Right lobe of liver (tissue), 6 donors: ENCODE results near the gene LDB2. TPM values are rescaled to one million over a fixed set of nuclear protein-coding genes. Genes with fewer than 3 reads are reported as not detected.

ENCODE experiments used
- ATAC-seq, 4 donors: fragments of 200-7000 bp; cut with Tn5 transposase; one replicate each; pipeline ENCODE4 v1.9.1; 2020; ENCODE audit warnings: mild to moderate bottlenecking in 4 of 4, moderate library complexity in 4 of 4
- DNase-seq, 3 donors: peaks; one replicate each; pipeline ENCODE4 v3.0.0-alpha.2; 2020
- H3K27ac ChIP-seq, 3 donors: fragments of 200-600 bp; one replicate each; pipeline ENCODE4 v1.8.0; 2022
- H3K27me3 ChIP-seq, 2 donors: fragments of 200-600 bp; one replicate each; pipeline ENCODE4 v1.8.0; 2022
- H3K36me3 ChIP-seq, 4 donors: fragments of 200-600 bp; sonication (generic) in 1 of 4; one replicate each; pipeline versions ENCODE4 v1.5.1 to v1.8.0; 2017 to 2022; ENCODE audit warnings: control low read depth in 1 of 4
- H3K4me1 ChIP-seq, 4 donors: fragments of 200-600 bp; sonication (generic) in 1 of 4; one replicate each; pipeline versions ENCODE4 v1.5.1 to v1.8.0; 2017 to 2022; ENCODE audit warnings: control low read depth in 1 of 4
- H3K4me3 ChIP-seq, 3 donors: fragments of 200-600 bp; one replicate each; pipeline ENCODE4 v1.8.0; 2022
- H3K9me3 ChIP-seq, 4 donors: fragments of 200-600 bp; sonication (generic) in 1 of 4; one replicate each; pipeline versions ENCODE4 v1.5.1 to v1.8.0; 2017 to 2022; ENCODE audit warnings: control low read depth in 1 of 4
- POLR2A ChIP-seq: fragments of 450-650 bp; IDR thresholded peaks from one replicate; pipeline ENCODE4 v1.6.1; 2017; ENCODE audit warnings: antibody characterized with exemption, mild to moderate bottlenecking
- WGBS: methylation state at CpG from one replicate; pipeline ENCODE4 v1.1.6; 2018; ENCODE audit warnings: low coverage, low lambda C conversion rate; ENCODE audit not compliant: insufficient coverage; ENCODE audit errors: missing lambda C conversion rate; 5-methylcytosine and 5-hydroxymethylcytosine counted together
- intact Hi-C, 2 donors: fragments of 100-400 bp; cut with DNase I; formaldehyde crosslinking; loops; one replicate each; pipeline versions ENCODE4 v1.11.2 to v1.14.1; 2022
- total RNA-seq, 6 experiments: library from RNA; depleted of rRNA in 2 of 6; stranded (reverse); fragments of >200 nt in 2 of 6; fragmentation: NEBNext Ultra II Directional in 3 of 6; extraction: Animal tissue kit (Norgen Biotek cat#: 25700) in 3 of 6; gene quantifications; one replicate each; pipeline versions ENCODE4 v1.1.0 to v1.2.4, GENCODE V29; 2016 to 2023
- TF ChIP-seq, protein P1 (sequence below), 4 donors: fragments of 200-600 bp in 3 of 4; fragments of 450-650 bp in 1 of 4; IDR thresholded peaks; one replicate each; pipeline versions ENCODE4 v1.5.1 to v1.8.0; 2016 to 2022; ENCODE audit warnings: antibody characterized with exemption in 4 of 4, mild to moderate bottlenecking in 2 of 4
- donor health status: DM: no; HTN: yes; CAD: no.
- donor health status: DM: no; HTN: no; CAD: no.
- donor health status: DM: no; HTN: no; CAD: no.
- donor health status: DM: no; HTN: yes; CAD: no.
- donor health status: DM: no; HTN: yes; CAD: no.

Gene LDB2
- total RNA-seq, 6 experiments from 2014 or later, result 11.4 to 26.6 (median 17.3) TPM

- no peaks in the 10 kb centered on the region for H3K4me1 ChIP-seq
- H3K27ac ChIP-seq, result no peak overlapping the region
- H3K36me3 ChIP-seq, result no peaks in the 10 kb centered on the region
- no peaks in the 10 kb centered on the region for H3K27me3 ChIP-seq
- peak in 1 of 4 donors; percentile 17 for ATAC-seq
- H3K9me3 ChIP-seq, result no peaks in the 10 kb centered on the region
- WGBS, result 40% methylated on average over 2 of the region's 2 CpGs
- DNase-seq, result no peak
- H3K4me3 ChIP-seq, result no peak overlapping the region
- intact Hi-C loops, result no loop called here
- TF ChIP-seq, protein P1, sequence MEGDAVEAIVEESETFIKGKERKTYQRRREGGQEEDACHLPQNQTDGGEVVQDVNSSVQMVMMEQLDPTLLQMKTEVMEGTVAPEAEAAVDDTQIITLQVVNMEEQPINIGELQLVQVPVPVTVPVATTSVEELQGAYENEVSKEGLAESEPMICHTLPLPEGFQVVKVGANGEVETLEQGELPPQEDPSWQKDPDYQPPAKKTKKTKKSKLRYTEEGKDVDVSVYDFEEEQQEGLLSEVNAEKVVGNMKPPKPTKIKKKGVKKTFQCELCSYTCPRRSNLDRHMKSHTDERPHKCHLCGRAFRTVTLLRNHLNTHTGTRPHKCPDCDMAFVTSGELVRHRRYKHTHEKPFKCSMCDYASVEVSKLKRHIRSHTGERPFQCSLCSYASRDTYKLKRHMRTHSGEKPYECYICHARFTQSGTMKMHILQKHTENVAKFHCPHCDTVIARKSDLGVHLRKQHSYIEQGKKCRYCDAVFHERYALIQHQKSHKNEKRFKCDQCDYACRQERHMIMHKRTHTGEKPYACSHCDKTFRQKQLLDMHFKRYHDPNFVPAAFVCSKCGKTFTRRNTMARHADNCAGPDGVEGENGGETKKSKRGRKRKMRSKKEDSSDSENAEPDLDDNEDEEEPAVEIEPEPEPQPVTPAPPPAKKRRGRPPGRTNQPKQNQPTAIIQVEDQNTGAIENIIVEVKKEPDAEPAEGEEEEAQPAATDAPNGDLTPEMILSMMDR (IDR thresholded peaks at IDR 0.05), result no peak
- TF ChIP-seq POLR2A, result no peak
Observed at GRCh38 chr4:16704489-16704888, 194.0 kb downstream of the LDB2 start.

GRCh38 chr4:16695896-16696295 is 202.5 kb downstream of the LDB2 start:
- Histone ChIP-seq H3K36me3 (no peaks in the 10 kb centered on the region), H3K9me3 (no peaks in the 10 kb centered on the region), H3K27ac (no peak overlapping the region), H3K4me1 (no peaks in the 10 kb centered on the region), H3K27me3 (no peaks in the 10 kb centered on the region), H3K4me3 (no peak overlapping the region)
- WGBS, result 67% methylated on average over 1 of the region's 1 CpG
- TF ChIP-seq, protein P1 (IDR thresholded peaks at IDR 0.05), result no peak
- no peak for TF ChIP-seq POLR2A
- ATAC-seq (no peak), DNase-seq (no peak)
- intact Hi-C loops, result no loop called here

DNA sequence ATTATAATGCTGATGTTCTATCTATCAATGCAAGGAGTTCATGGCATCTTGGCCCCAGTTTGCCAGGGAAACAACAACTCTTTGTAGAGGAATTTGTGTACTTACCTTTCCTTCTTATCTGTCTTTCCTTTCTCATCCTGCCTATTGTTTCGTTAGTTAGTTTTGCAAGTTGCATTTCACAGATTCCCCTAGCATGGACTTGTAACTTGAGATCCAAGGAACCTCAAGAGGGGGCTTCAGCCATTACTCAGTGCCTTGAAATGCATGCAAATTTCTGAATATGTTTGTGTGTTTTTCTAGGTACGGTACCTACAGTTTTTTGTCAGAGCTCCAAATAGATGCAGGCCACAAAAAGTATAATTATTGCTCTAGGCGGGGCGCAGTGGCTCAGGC is 203.6 kb downstream of the LDB2 start:
- intact Hi-C loops, result no loop called here
- Histone ChIP-seq H3K9me3 (no peaks in the 10 kb centered on the region), H3K4me1 (no peaks in the 10 kb centered on the region), H3K27ac (no peak overlapping the region), H3K4me3 (no peak overlapping the region), H3K27me3 (no peaks in the 10 kb centered on the region), H3K36me3 (no peaks in the 10 kb centered on the region)
- TF ChIP-seq, protein P1 (IDR thresholded peaks at IDR 0.05), result no peak
- TF ChIP-seq POLR2A, result no peak
- no peak for DNase-seq
- WGBS, result 71% methylated on average over 4 of the region's 4 CpGs
- ATAC-seq, result no peak

DNA sequence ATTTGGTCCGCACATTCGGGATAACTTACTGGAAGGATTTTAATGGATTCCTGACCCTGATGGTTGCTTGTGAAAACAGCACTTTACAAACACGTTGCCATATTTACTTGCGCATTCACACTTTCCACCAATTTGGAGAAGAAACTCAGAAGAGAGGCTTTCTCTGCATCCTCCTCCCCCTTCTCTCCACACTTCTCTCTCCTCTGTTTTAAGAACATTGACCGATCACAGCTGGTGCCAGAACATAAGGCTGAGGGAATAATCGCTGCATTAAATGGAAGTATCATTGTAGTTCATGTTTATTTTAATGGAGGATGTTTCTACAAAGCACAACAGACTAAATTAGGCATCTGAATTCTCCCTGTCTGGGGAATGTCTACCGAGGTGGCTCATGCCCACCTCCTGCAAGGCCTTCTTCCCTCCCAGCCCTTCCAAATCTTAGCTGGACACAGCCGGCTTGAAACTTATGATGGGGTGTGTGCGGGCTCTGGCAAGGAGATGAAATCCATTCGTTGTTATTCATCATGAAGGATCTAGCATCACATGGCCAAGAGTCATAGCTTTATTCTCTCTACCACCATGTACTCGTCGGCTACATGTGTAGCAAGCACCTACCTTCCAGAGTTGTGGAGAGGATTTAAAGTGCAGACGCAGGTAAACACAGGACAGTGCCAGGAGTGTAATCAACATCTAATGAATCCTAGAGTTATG is 204.1 kb downstream of the LDB2 start:
- Histone ChIP-seq H3K36me3 (no peaks in the 10 kb centered on the region), H3K27ac (no peak overlapping the region), H3K9me3 (no peaks in the 10 kb centered on the region), H3K4me1 (no peaks in the 10 kb centered on the region), H3K27me3 (no peaks in the 10 kb centered on the region), H3K4me3 (no peak overlapping the region)
- intact Hi-C loops, result no loop called here
- TF ChIP-seq POLR2A, result no peak
- TF ChIP-seq, protein P1 (IDR thresholded peaks at IDR 0.05), result no peak
- 61% methylated on average over 11 of the region's 13 CpGs for WGBS
- ATAC-seq, result no peak
- DNase-seq, result no peak
